ENCODE measurements around the gene DNAJB11. TPM values are rescaled to one million over a fixed set of nuclear protein-coding genes. Genes with fewer than 3 reads are reported as not detected.

DNAJB11 gene
- total RNA-seq, 1 experiment from 2014 or later, result 54.3 TPM

- Histone ChIP-seq H3K27me3 (ENCODE audit: insufficient read depth, low read length) (no peaks in the 10 kb centered on the region), H4K20me1 (ENCODE audit: insufficient read depth) (no peaks in the 10 kb centered on the region), H3K79me2 (ENCODE audit: insufficient read depth, low read length) (no peaks in the 10 kb centered on the region), H3K36me3 (ENCODE audit: control insufficient read depth in 1 of 2, insufficient read depth in 2 of 2, low read length in 2 of 2) (peaks cover 35 to 36% of the 10 kb centered on the region in 2 experiments), H3K4me1 (ENCODE audit: control insufficient read depth in 1 of 2, insufficient read depth in 2 of 2, low read length in 2 of 2) (peaks cover 16 to 24% of the 10 kb centered on the region in 2 experiments), H3K9me3 (ENCODE audit: control insufficient read depth in 1 of 2, insufficient read depth in 1 of 2, low read depth in 1 of 2, low read length in 2 of 2) (no peaks in the 10 kb centered on the region), H2AFZ (ENCODE audit: low read depth, low read length, poor library complexity, severe bottlenecking) (no peak overlapping the region), H3K9me2 (ENCODE audit: insufficient read depth) (no peaks in the 10 kb centered on the region), H3K27ac (ENCODE audit: low read depth, low read length) (no peak overlapping the region), H3K4me3 (replicated peaks in 1 of 2; ENCODE audit: low read depth in 1 of 2, low read length in 2 of 2) (no peak overlapping the region), H3K4me2 (ENCODE audit: low read length) (no peak overlapping the region), H3K9ac (ENCODE audit: low read length) (no peak overlapping the region)
- POLR2A ChIA-PET, result interaction anchor here (0.8 to 1.6 kb wide), 2 partner anchors 17 to 19 kb away, joined by 3 to 5 read pairs; partner anchors contain the start of gene DNAJB11
- CTCF ChIA-PET, result interaction anchor here (1.6 to 2.1 kb wide), 3 partner anchors 27 to 234 kb away, joined by 5 to 6 read pairs (median 5); no protein-coding TSS in a partner anchor
- DNase-seq (ENCODE audit: low read depth, low spot score) (no peak), ATAC-seq (no peak)
- TF ChIP-seq SRF (IDR thresholded peaks at IDR 0.05; ENCODE audit: low read depth) (no peak), TCF7L2 (IDR thresholded peaks at IDR 0.05; ENCODE audit: borderline replicate concordance, extremely low read depth, insufficient read depth, insufficient read length) (no peak), CEBPB (IDR thresholded peaks at IDR 0.05; ENCODE audit: low read depth) (no peak), JUND (IDR thresholded peaks at IDR 0.05) (no peak), RAD21 (IDR thresholded peaks at IDR 0.05; ENCODE audit: low read depth) (no peak), FOSL1 (IDR thresholded peaks at IDR 0.05; ENCODE audit: low read depth) (no peak), YY1 (IDR thresholded peaks at IDR 0.05; ENCODE audit: extremely low read depth, insufficient replicate concordance, low read depth, low read length) (no peak), ZBTB33 (IDR thresholded peaks at IDR 0.05; ENCODE audit: extremely low read depth, insufficient replicate concordance, low read length) (no peak), POLR2AphosphoS5 (IDR thresholded peaks at IDR 0.05; ENCODE audit: low read depth, low read length) (no peak), ZFX (IDR thresholded peaks at IDR 0.05) (no peak)
- TF ChIP-seq, protein P1, sequence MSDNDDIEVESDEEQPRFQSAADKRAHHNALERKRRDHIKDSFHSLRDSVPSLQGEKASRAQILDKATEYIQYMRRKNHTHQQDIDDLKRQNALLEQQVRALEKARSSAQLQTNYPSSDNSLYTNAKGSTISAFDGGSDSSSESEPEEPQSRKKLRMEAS (IDR thresholded peaks at IDR 0.05), result no peak
- RAD21 ChIA-PET (ENCODE audit: low non-redundant PET in 1 of 2, low total read pairs in 2 of 2, uncharacterized antibody in 2 of 2, unreplicated experiment in 2 of 2), result no interaction called here
- intact Hi-C loops (cut with micrococcal nuclease), result loop anchor here (10.0 kb wide), 1 partner anchor 238 kb away; no protein-coding TSS in a partner anchor
- BruUV-seq (replicated peaks), result no TSS peak
These were observed 16.7 kb downstream of the DNAJB11 start for GRCh38 chr3:186587183-186587582.

All from HCT116 (cell line).